Measurements from ENCODE around the gene ZFAND3. TPM values are rescaled to one million over a fixed set of nuclear protein-coding genes. Genes with fewer than 3 reads are reported as not detected.

ZFAND3 gene
- total and polyA plus RNA-seq, 2 of the 4 experiments (the other 2 are of a cell fraction), result 10.9 to 26.7 TPM

GRCh38 chr6:38134704-38135088 lies 315.2 kb downstream of the ZFAND3 start:
- Histone ChIP-seq H4K8ac (ENCODE audit: low read depth in 2 of 2, low read length in 2 of 2) (no peak overlapping the region), H3K36me3 (ENCODE audit: control insufficient read depth, insufficient read depth, low read length) (peaks cover 3% of the 10 kb centered on the region; the same call in 1 of the 2 replicates), H3K4me1 (ENCODE audit: control insufficient read depth, insufficient read depth, low read length) (peaks cover 9% of the 10 kb centered on the region), H3K27me3 (ENCODE audit: control insufficient read depth, insufficient read depth, low read length) (no peaks in the 10 kb centered on the region), H4K20me1 (ENCODE audit: insufficient read depth, low read length) (peaks cover 56% of the 10 kb centered on the region), H3K23ac (ENCODE audit: low read depth, low read length) (no peak overlapping the region), H2AFZ (replicated peaks; ENCODE audit: low read length, poor library complexity) (no peak overlapping the region), H3K27ac (ENCODE audit: insufficient read depth, low read length) (no peak overlapping the region), H3K9ac (ENCODE audit: low read depth, low read length) (no peak overlapping the region), H2BK120ac (ENCODE audit: low read depth, low read length) (no peak overlapping the region), H3K4me2 (ENCODE audit: low read depth, low read length) (no peak overlapping the region), H3K9me1 (ENCODE audit: insufficient read depth, low read length) (peaks cover 42% of the 10 kb centered on the region), H3K18ac (ENCODE audit: low read depth, low read length) (no peak overlapping the region), H4K5ac (ENCODE audit: low read depth, low read length) (no peak overlapping the region), H2BK5ac (ENCODE audit: low read depth, low read length, poor library complexity, severe bottlenecking) (no peak overlapping the region), H3K14ac (replicated peaks; ENCODE audit: low read depth, low read length) (no peak overlapping the region), H3K79me1 (ENCODE audit: low read depth in 1 of 2, low read length in 2 of 2) (peaks cover 47 to 81% of the 10 kb centered on the region in 2 experiments), H2BK20ac (ENCODE audit: low read depth, low read length) (no peak overlapping the region), H4K91ac (ENCODE audit: insufficient read depth, low read depth, low read length) (no peak overlapping the region), H2BK15ac (ENCODE audit: low read depth, low read length) (no peak overlapping the region), H2AK5ac (ENCODE audit: low read depth, low read length) (no peak overlapping the region), H3K4me3 (ENCODE audit: insufficient read depth, low read depth, low read length) (no peak overlapping the region), H3K56ac (ENCODE audit: extremely low read depth, insufficient read depth, low read length) (no peak overlapping the region), H3K9me3 (ENCODE audit: control insufficient read depth, insufficient read depth, low read length) (no peaks in the 10 kb centered on the region), H2AK9ac (replicated peaks; ENCODE audit: low read depth, low read length, poor library complexity) (no peak overlapping the region), H3K4ac (ENCODE audit: low read depth, low read length) (no peak overlapping the region)
- ATAC-seq (ENCODE audit: low read depth), result no peak
- no peak for TF ChIP-seq USF2 (IDR thresholded peaks at IDR 0.05; ENCODE audit: low read depth, low read length)
- TF ChIP-seq CEBPB (IDR thresholded peaks at IDR 0.05; ENCODE audit: low read depth, low read length), result no peak
- no peak for TF ChIP-seq MAFK (IDR thresholded peaks at IDR 0.05; ENCODE audit: low read depth, low read length)
- TF ChIP-seq MAZ (IDR thresholded peaks at IDR 0.05; ENCODE audit: borderline replicate concordance, low read depth, low read length), result no peak
- no peak for TF ChIP-seq MXI1 (IDR thresholded peaks at IDR 0.05; ENCODE audit: borderline replicate concordance, low read depth, low read length)
- no peak for TF ChIP-seq FOS (IDR thresholded peaks at IDR 0.05; ENCODE audit: low read depth, low read length)
- no peak for TF ChIP-seq CHD1 (IDR thresholded peaks at IDR 0.05; ENCODE audit: low read depth, low read length)
- no peak for TF ChIP-seq RAD21 (IDR thresholded peaks at IDR 0.05; ENCODE audit: low read length)
- no peak for TF ChIP-seq SMC3 (IDR thresholded peaks at IDR 0.05; ENCODE audit: low read depth, low read length)
- TF ChIP-seq BHLHE40 (IDR thresholded peaks at IDR 0.05; ENCODE audit: low read depth, low read length), result no peak
- no peak for TF ChIP-seq ELK1 (IDR thresholded peaks at IDR 0.05; ENCODE audit: borderline replicate concordance, low read depth, low read length)
- TF ChIP-seq RCOR1 (IDR thresholded peaks at IDR 0.05; ENCODE audit: insufficient replicate concordance, low read length), result no peak
- TF ChIP-seq RFX5 (IDR thresholded peaks at IDR 0.05; ENCODE audit: low read depth, low read length), result no peak
- TF ChIP-seq NFE2L2 (IDR thresholded peaks at IDR 0.05; ENCODE audit: low read depth, low read length), result no peak
- no peak for TF ChIP-seq POLR2A (IDR thresholded peaks at IDR 0.05; ENCODE audit: low read depth, low read length)
- no peak for TF ChIP-seq CTCF (conservative IDR thresholded peaks at IDR 0.05; ENCODE audit: low read depth, low read length)
- in situ Hi-C loops (cut with MboI; ENCODE audit: low sequenced_read_pairs), result no loop called here
- ChIA-PET POLR2A (ENCODE audit: unreplicated experiment) (no interaction called here), CTCF (no interaction called here)
- BruUV-seq (replicated peaks), result no TSS peak
- WGBS, 2 experiments (ENCODE audit: extremely low coverage in 2 of 2, insufficient read length in 1 of 2), result no CpG with 5 or more reads among the region's 4 CpGs
- intact Hi-C loops (cut with micrococcal nuclease), result no loop called here
- dilution Hi-C loops (cut with HindIII; ENCODE audit: low sequenced_read_pairs, unreplicated experiment), result no loop called here
- no peak for DNase-seq

Data from IMR-90 (cell line).